ENCODE results near the gene RPL29. TPM values are rescaled to one million over a fixed set of nuclear protein-coding genes. Genes with fewer than 3 reads are reported as not detected.
"Not testable (repeated sequence)": the region's sequence is repeated elsewhere in the genome, so short reads cannot be mapped to it uniquely, and the experiment has no call there.

Gene RPL29
- total RNA-seq, 2 experiments from 2014 or later, result 1,575 to 1,589 TPM

GRCh38 chr3:52002748-52003147 is 7.1 kb upstream of the RPL29 start:
- Mint-ChIP-seq H3K36me3 (no peaks in the 10 kb centered on the region), H3K4me3 (no peak overlapping the region), H3K4me1 (peaks cover 12% of the 10 kb centered on the region), H3K27ac (no peak overlapping the region), H3K27me3 (no peaks in the 10 kb centered on the region), H3K9me3 (no peaks in the 10 kb centered on the region)
- no peak for DNase-seq

GRCh38 chr3:52001443-52001974 is 5.8 kb upstream of the RPL29 start:
- Mint-ChIP-seq H3K4me3 (no peak overlapping the region), H3K27ac (no peak overlapping the region), H3K4me1 (peaks cover 12% of the 10 kb centered on the region)

GRCh38 chr3:51999846-52000245 is 4.2 kb upstream of the RPL29 start:
- Mint-ChIP-seq H3K36me3 (peaks cover 10% of the 10 kb centered on the region), H3K27ac (no peak overlapping the region), H3K4me3 (no peak overlapping the region), H3K9me3 (no peaks in the 10 kb centered on the region), H3K27me3 (no peaks in the 10 kb centered on the region), H3K4me1 (peaks cover 8% of the 10 kb centered on the region)
- DNase-seq, result no peak

More at GRCh38 chr3:52001443-52001974, 5.8 kb upstream of the RPL29 start:
- no peaks in the 10 kb centered on the region for H3K9me3 Mint-ChIP-seq
- H3K36me3 Mint-ChIP-seq, result no peaks in the 10 kb centered on the region
- H3K27me3 Mint-ChIP-seq, result no peaks in the 10 kb centered on the region
- DNase-seq, result peak; percentile 88

GRCh38 chr3:51998774-51999173 is 3.1 kb upstream of the RPL29 start:
- Mint-ChIP-seq H3K4me1 (peaks cover 18% of the 10 kb centered on the region), H3K4me3 (no peak overlapping the region), H3K36me3 (peaks cover 21% of the 10 kb centered on the region), H3K9me3 (no peaks in the 10 kb centered on the region), H3K27me3 (no peaks in the 10 kb centered on the region), H3K27ac (no peak overlapping the region)
- no peak for DNase-seq

- H3K27me3 Mint-ChIP-seq, result peaks cover 3% of the 10 kb centered on the region
- peaks cover 28% of the 10 kb centered on the region for H3K36me3 Mint-ChIP-seq
- H3K27ac Mint-ChIP-seq, result no peak overlapping the region
- no peaks in the 10 kb centered on the region for H3K9me3 Mint-ChIP-seq
- no peak for DNase-seq
- H3K4me1 Mint-ChIP-seq, result peaks cover 21% of the 10 kb centered on the region
- H3K4me3 Mint-ChIP-seq, result no peak overlapping the region
Measured at GRCh38 chr3:51997935-51998596, 2.4 kb upstream of the RPL29 start.

GRCh38 chr3:51997172-51997571 is 1.5 kb upstream of the RPL29 start:
- Mint-ChIP-seq H3K27ac (no peak overlapping the region), H3K4me3 (no peak overlapping the region)

GRCh38 chr3:51994530-51994929 is 1.2 kb downstream of the RPL29 start:
- peaks cover 25% of the 10 kb centered on the region for H3K4me1 Mint-ChIP-seq
- H3K27me3 Mint-ChIP-seq, result peaks cover 3% of the 10 kb centered on the region
- H3K36me3 Mint-ChIP-seq, result peaks cover 47% of the 10 kb centered on the region
- peak overlapping the region; percentile 100 for H3K4me3 Mint-ChIP-seq
- H3K27ac Mint-ChIP-seq, result peak overlapping the region; percentile 99
- no peak for DNase-seq
- no peaks in the 10 kb centered on the region for H3K9me3 Mint-ChIP-seq

More at GRCh38 chr3:51997172-51997571, 1.5 kb upstream of the RPL29 start:
- Mint-ChIP-seq H3K9me3 (no peaks in the 10 kb centered on the region), H3K4me1 (peaks cover 27% of the 10 kb centered on the region), H3K27me3 (peaks cover 3% of the 10 kb centered on the region), H3K36me3 (peaks cover 36% of the 10 kb centered on the region)
- no peak for DNase-seq

- Mint-ChIP-seq H3K27ac (peak overlapping the region; percentile 99), H3K36me3 (peaks cover 47% of the 10 kb centered on the region), H3K4me3 (peak overlapping the region; percentile 100), H3K4me1 (peaks cover 28% of the 10 kb centered on the region)
- DNase-seq, H3K27me3 Mint-ChIP-seq, H3K9me3 Mint-ChIP-seq: not testable (repeated sequence)
Measured at GRCh38 chr3:51993657-51994056, 2.0 kb downstream of the RPL29 start.

GRCh38 chr3:51992017-51992682 is 3.5 kb downstream of the RPL29 start:
- peaks cover 28% of the 10 kb centered on the region for H3K4me1 Mint-ChIP-seq
- H3K27me3 Mint-ChIP-seq, result peaks cover 3% of the 10 kb centered on the region
- peaks cover 47% of the 10 kb centered on the region for H3K36me3 Mint-ChIP-seq
- H3K27ac Mint-ChIP-seq, result peak overlapping the region; percentile 83
- H3K9me3 Mint-ChIP-seq, result no peaks in the 10 kb centered on the region
- no peak for DNase-seq
- peak overlapping the region; percentile 100 for H3K4me3 Mint-ChIP-seq

GRCh38 chr3:51990501-51990971 is 5.2 kb downstream of the RPL29 start:
- peak overlapping the region; percentile 83 for H3K27ac Mint-ChIP-seq
- peaks cover 28% of the 10 kb centered on the region for H3K4me1 Mint-ChIP-seq
- DNase-seq, H3K9me3 Mint-ChIP-seq, H3K4me3 Mint-ChIP-seq, H3K27me3 Mint-ChIP-seq: not testable (repeated sequence)
- H3K36me3 Mint-ChIP-seq, result peaks cover 44% of the 10 kb centered on the region

- peaks cover 3% of the 10 kb centered on the region for H3K27me3 Mint-ChIP-seq
- DNase-seq, result no peak
- no peak overlapping the region for H3K4me3 Mint-ChIP-seq
- no peak overlapping the region for H3K27ac Mint-ChIP-seq
- no peaks in the 10 kb centered on the region for H3K9me3 Mint-ChIP-seq
- peaks cover 23% of the 10 kb centered on the region for H3K4me1 Mint-ChIP-seq
- H3K36me3 Mint-ChIP-seq, result peaks cover 23% of the 10 kb centered on the region
Measured at GRCh38 chr3:51988286-51989146, 7.2 kb downstream of the RPL29 start.

- Mint-ChIP-seq H3K27me3 (no peaks in the 10 kb centered on the region), H3K27ac (no peak overlapping the region), H3K4me3 (no peak overlapping the region), H3K4me1 (peaks cover 20% of the 10 kb centered on the region), H3K36me3 (peaks cover 15% of the 10 kb centered on the region), H3K9me3 (no peaks in the 10 kb centered on the region)
- DNase-seq, result no peak
Measured at GRCh38 chr3:51987568-51987967, 8.1 kb downstream of the RPL29 start.

- H3K27me3 Mint-ChIP-seq, result no peaks in the 10 kb centered on the region
- peaks cover 20% of the 10 kb centered on the region for H3K4me1 Mint-ChIP-seq
- no peak for DNase-seq
- no peaks in the 10 kb centered on the region for H3K9me3 Mint-ChIP-seq
- no peak overlapping the region for H3K27ac Mint-ChIP-seq
- no peak overlapping the region for H3K4me3 Mint-ChIP-seq
- H3K36me3 Mint-ChIP-seq, result peaks cover 2% of the 10 kb centered on the region
Measured at GRCh38 chr3:51986010-51986947, 9.4 kb downstream of the RPL29 start.

- no peak overlapping the region for H3K4me3 Mint-ChIP-seq
- H3K27ac Mint-ChIP-seq, result peak overlapping the region; percentile 54
- H3K36me3 Mint-ChIP-seq, result no peaks in the 10 kb centered on the region
- H3K9me3 Mint-ChIP-seq, result no peaks in the 10 kb centered on the region
- H3K4me1 Mint-ChIP-seq, result peaks cover 19% of the 10 kb centered on the region
- H3K27me3 Mint-ChIP-seq, result no peaks in the 10 kb centered on the region
- DNase-seq, result no peak
Measured at GRCh38 chr3:51985063-51985462, 10.6 kb downstream of the RPL29 start.

All from activated naive CD8-positive, alpha-beta T cell treated with anti-CD3 and anti-CD28 coated beads for 36 hours (primary cell).